Stimulated activated effector memory CD8-positive, alpha-beta T cell treated with anti-CD3 and anti-CD28 coated beads, Interleukin-12 subunit alpha, Interleukin-12 subunit beta, amount 100 ng/mL, for 72 hours (primary cell): Measurements from ENCODE around the gene ENTPD8.
"Not testable (repeated sequence)": the region's sequence is repeated elsewhere in the genome, so short reads cannot be mapped to it uniquely, and the experiment has no call there.

Experiments used
- ATAC-seq: fragments of 150-1000 bp; cut with Tn5 transposase; 2 replicates; pipeline ENCODE4 v1.10.0; 2021
- DNase-seq, 2 donors: peaks; one replicate each; pipeline ENCODE4 v3.0.0; 2021 to 2022; ENCODE audit warnings: low spot score in 2 of 2
- H3K27ac Mint-ChIP-seq: one replicate; pipeline ENCODE4 v1.8.0; 2022; ENCODE audit warnings: mild to moderate bottlenecking, mixed read lengths
- H3K36me3 Mint-ChIP-seq: one replicate; pipeline ENCODE4 v1.8.0; 2022; ENCODE audit warnings: mild to moderate bottlenecking, mixed read lengths
- H3K4me1 Mint-ChIP-seq: one replicate; pipeline ENCODE4 v1.8.0; 2022; ENCODE audit warnings: mixed read lengths
- H3K4me3 Mint-ChIP-seq: one replicate; pipeline ENCODE4 v1.8.0; 2022; ENCODE audit warnings: mild to moderate bottlenecking, mixed read lengths
- H3K9me3 Mint-ChIP-seq: one replicate; pipeline ENCODE4 v1.8.0; 2022; ENCODE audit warnings: mixed read lengths

ENTPD8 gene

GRCh38 chr9:137455359-137455991 is 14.3 kb upstream of the ENTPD8 start:
- Mint-ChIP-seq H3K4me1 (peaks cover 27% of the 10 kb centered on the region), H3K4me3 (peak overlapping the region; percentile 18), H3K9me3 (no peaks in the 10 kb centered on the region), H3K27ac (no peak overlapping the region), H3K36me3 (peaks cover 27% of the 10 kb centered on the region)
- DNase-seq (no peak), ATAC-seq (no peak)

- no peak for ATAC-seq
- Mint-ChIP-seq H3K9me3 (no peaks in the 10 kb centered on the region), H3K36me3 (peaks cover 34% of the 10 kb centered on the region), H3K4me3 (peak overlapping the region; percentile 14), H3K27ac (no peak overlapping the region), H3K4me1 (peaks cover 31% of the 10 kb centered on the region)
- DNase-seq: no peak
Measured at GRCh38 chr9:137454597-137455358, 13.6 kb upstream of the ENTPD8 start.

- H3K36me3 Mint-ChIP-seq: peaks cover 39% of the 10 kb centered on the region
- peak overlapping the region; percentile 14 for H3K4me3 Mint-ChIP-seq
- H3K27ac Mint-ChIP-seq: no peak overlapping the region
- H3K4me1 Mint-ChIP-seq: peaks cover 28% of the 10 kb centered on the region
- no peak for ATAC-seq
- H3K9me3 Mint-ChIP-seq: no peaks in the 10 kb centered on the region
- peak in 1 of 2 donors; percentile 65 for DNase-seq
Measured at GRCh38 chr9:137454145-137454596, 13.0 kb upstream of the ENTPD8 start.

GRCh38 chr9:137453643-137454081 is 12.5 kb upstream of the ENTPD8 start:
- H3K27ac Mint-ChIP-seq: no peak overlapping the region
- peak; percentile 59 for ATAC-seq
- H3K9me3 Mint-ChIP-seq: no peaks in the 10 kb centered on the region
- H3K4me1 Mint-ChIP-seq: peaks cover 28% of the 10 kb centered on the region
- H3K36me3 Mint-ChIP-seq: peaks cover 39% of the 10 kb centered on the region
- peak in 1 of 2 donors; percentile 74 for DNase-seq
- no peak overlapping the region for H3K4me3 Mint-ChIP-seq

- no peak for ATAC-seq
- Mint-ChIP-seq H3K9me3 (no peaks in the 10 kb centered on the region), H3K36me3 (peaks cover 39% of the 10 kb centered on the region), H3K4me1 (peaks cover 28% of the 10 kb centered on the region), H3K4me3 (no peak overlapping the region), H3K27ac (peak overlapping the region; percentile 60)
- no peak for DNase-seq
Measured at GRCh38 chr9:137452761-137453642, 11.8 kb upstream of the ENTPD8 start.

- no peak for DNase-seq
- peaks cover 38% of the 10 kb centered on the region for H3K36me3 Mint-ChIP-seq
- H3K9me3 Mint-ChIP-seq: no peaks in the 10 kb centered on the region
- no peak for ATAC-seq
- peaks cover 29% of the 10 kb centered on the region for H3K4me1 Mint-ChIP-seq
- H3K4me3 Mint-ChIP-seq: peak overlapping the region; percentile 28
- peak overlapping the region; percentile 60 for H3K27ac Mint-ChIP-seq
Measured at GRCh38 chr9:137452006-137452760, 11.0 kb upstream of the ENTPD8 start.

- not testable (repeated sequence) for ATAC-seq, H3K9me3 Mint-ChIP-seq, DNase-seq
- Mint-ChIP-seq H3K27ac (peak overlapping the region; percentile 60), H3K36me3 (peaks cover 31% of the 10 kb centered on the region), H3K4me3 (peak overlapping the region; percentile 18), H3K4me1 (peaks cover 33% of the 10 kb centered on the region)
Measured at GRCh38 chr9:137451264-137452005, 10.3 kb upstream of the ENTPD8 start.

- DNase-seq, ATAC-seq, H3K9me3 Mint-ChIP-seq, H3K27ac Mint-ChIP-seq: not testable (repeated sequence)
- peaks cover 35% of the 10 kb centered on the region for H3K4me1 Mint-ChIP-seq
- H3K4me3 Mint-ChIP-seq: peak overlapping the region; percentile 18
- H3K36me3 Mint-ChIP-seq: peaks cover 25% of the 10 kb centered on the region
Measured at GRCh38 chr9:137450539-137451222, 9.5 kb upstream of the ENTPD8 start.

- H3K27ac Mint-ChIP-seq: no peak overlapping the region
- H3K36me3 Mint-ChIP-seq: peaks cover 18% of the 10 kb centered on the region
- no peak for ATAC-seq
- H3K4me1 Mint-ChIP-seq: peaks cover 40% of the 10 kb centered on the region
- no peak for DNase-seq
- H3K4me3 Mint-ChIP-seq: no peak overlapping the region
- H3K9me3 Mint-ChIP-seq: no peaks in the 10 kb centered on the region
Measured at GRCh38 chr9:137449931-137450538, 8.9 kb upstream of the ENTPD8 start.

- Mint-ChIP-seq H3K9me3 (no peaks in the 10 kb centered on the region), H3K4me3 (no peak overlapping the region), H3K36me3 (peaks cover 18% of the 10 kb centered on the region), H3K4me1 (peaks cover 34% of the 10 kb centered on the region), H3K27ac (no peak overlapping the region)
- ATAC-seq (no peak), DNase-seq (no peak)
Measured at GRCh38 chr9:137449081-137449844, 8.1 kb upstream of the ENTPD8 start.

- Mint-ChIP-seq H3K36me3 (peaks cover 15% of the 10 kb centered on the region), H3K27ac (no peak overlapping the region), H3K4me3 (no peak overlapping the region), H3K9me3 (no peaks in the 10 kb centered on the region), H3K4me1 (peaks cover 34% of the 10 kb centered on the region)
- no peak for ATAC-seq
- DNase-seq: no peak
Measured at GRCh38 chr9:137448602-137448962, 7.4 kb upstream of the ENTPD8 start.

GRCh38 chr9:137447722-137448601 is 6.8 kb upstream of the ENTPD8 start:
- Mint-ChIP-seq H3K27ac (no peak overlapping the region), H3K4me1 (peaks cover 34% of the 10 kb centered on the region), H3K36me3 (peaks cover 13% of the 10 kb centered on the region)

More at GRCh38 chr9:137447722-137448601, 6.8 kb upstream of the ENTPD8 start:
- Mint-ChIP-seq H3K9me3 (no peaks in the 10 kb centered on the region), H3K4me3 (no peak overlapping the region)
- DNase-seq (no peak), ATAC-seq (no peak)
